Eye (tissue), 1 donor: ENCODE data around the gene ACTA2.
"Not testable (repeated sequence)": the region's sequence is repeated elsewhere in the genome, so short reads cannot be mapped to it uniquely, and the experiment has no call there.

Experiments used
- DNase-seq: peaks from one replicate; pipeline ENCODE4 v3.0.0-alpha.2; 2015

Gene ACTA2

GRCh38 chr10:88949051-88949450, 3.5 kb downstream of the ACTA2 start:
- no peak for DNase-seq

GRCh38 chr10:88946965-88947590, 5.5 kb downstream of the ACTA2 start:
- DNase-seq: no peak

- DNase-seq: no peak
Observed at GRCh38 chr10:88946200-88946599, 6.4 kb downstream of the ACTA2 start.

- no peak for DNase-seq
Observed at GRCh38 chr10:88944813-88945212, 7.8 kb downstream of the ACTA2 start.

- DNase-seq: no peak
Observed at GRCh38 chr10:88943778-88944177, 8.8 kb downstream of the ACTA2 start.

- no peak for DNase-seq
Observed at GRCh38 chr10:88941026-88941425, 11.5 kb downstream of the ACTA2 start.

- no peak for DNase-seq
Observed at GRCh38 chr10:88938938-88939337, 13.6 kb downstream of the ACTA2 start.

GRCh38 chr10:88938039-88938438, 14.5 kb downstream of the ACTA2 start:
- no peak for DNase-seq

- no peak for DNase-seq
Observed at GRCh38 chr10:88936656-88937055, 15.9 kb downstream of the ACTA2 start.

- DNase-seq: peak; percentile 90
Observed at GRCh38 chr10:88934900-88935672, 17.5 kb downstream of the ACTA2 start.

- DNase-seq: no peak
Observed at GRCh38 chr10:88933564-88933963, 19.0 kb downstream of the ACTA2 start.

- peak; percentile 85 for DNase-seq
Observed at GRCh38 chr10:88932539-88933256, 19.9 kb downstream of the ACTA2 start.

GRCh38 chr10:88932029-88932428, 20.5 kb downstream of the ACTA2 start:
- not testable (repeated sequence) for DNase-seq

- no peak for DNase-seq
Observed at GRCh38 chr10:88931548-88931947, 21.0 kb downstream of the ACTA2 start.

- DNase-seq: peak; percentile 31
Observed at GRCh38 chr10:88928254-88928653, 24.3 kb downstream of the ACTA2 start.

GRCh38 chr10:88927416-88927690, 25.2 kb downstream of the ACTA2 start:
- DNase-seq: no peak

- DNase-seq: peak; percentile 66
Observed at GRCh38 chr10:88926566-88927415, 25.8 kb downstream of the ACTA2 start.

- no peak for DNase-seq
Observed at GRCh38 chr10:88923520-88923919, 29.1 kb downstream of the ACTA2 start.

- DNase-seq: no peak
Observed at GRCh38 chr10:88922041-88922440, 30.5 kb downstream of the ACTA2 start.

GRCh38 chr10:88920986-88921593, 31.5 kb downstream of the ACTA2 start:
- DNase-seq: no peak

GRCh38 chr10:88920198-88920597, 32.4 kb downstream of the ACTA2 start:
- no peak for DNase-seq

GRCh38 chr10:88919041-88919440, 33.5 kb downstream of the ACTA2 start:
- DNase-seq: no peak
